Fibroblast of skin of left quadriceps (primary cell): ENCODE measurements around the gene NMNAT2.
"Not testable (repeated sequence)": the region's sequence is repeated elsewhere in the genome, so short reads cannot be mapped to it uniquely, and the experiment has no call there.

Experiments
- DNase-seq, 2 experiments: peaks; one replicate each; pipeline ENCODE4 v3.0.0-alpha.2; 2013; ENCODE audit warnings: low read depth in 2 of 2

The NMNAT2 gene

DNA sequence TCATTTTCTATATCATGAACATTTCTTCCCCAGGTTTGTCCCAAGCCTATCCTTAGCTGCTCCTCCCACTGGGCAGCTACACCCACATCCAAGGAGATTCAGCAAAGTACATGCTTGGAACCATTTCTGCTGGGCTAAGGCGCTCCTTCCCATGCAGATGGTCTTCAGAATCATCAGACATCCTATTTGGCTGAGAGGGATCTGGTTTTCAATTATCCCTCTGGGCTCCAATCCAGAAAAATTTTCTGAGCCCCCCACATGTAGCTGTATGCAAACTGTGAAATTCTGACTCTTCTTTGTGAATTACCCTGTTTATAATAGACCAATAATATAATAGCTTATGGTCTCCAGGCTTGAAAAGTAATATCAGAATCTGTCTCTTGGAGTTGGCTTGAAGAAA, 132.9 kb downstream of the NMNAT2 start:
- DNase-seq, result no peak

DNA sequence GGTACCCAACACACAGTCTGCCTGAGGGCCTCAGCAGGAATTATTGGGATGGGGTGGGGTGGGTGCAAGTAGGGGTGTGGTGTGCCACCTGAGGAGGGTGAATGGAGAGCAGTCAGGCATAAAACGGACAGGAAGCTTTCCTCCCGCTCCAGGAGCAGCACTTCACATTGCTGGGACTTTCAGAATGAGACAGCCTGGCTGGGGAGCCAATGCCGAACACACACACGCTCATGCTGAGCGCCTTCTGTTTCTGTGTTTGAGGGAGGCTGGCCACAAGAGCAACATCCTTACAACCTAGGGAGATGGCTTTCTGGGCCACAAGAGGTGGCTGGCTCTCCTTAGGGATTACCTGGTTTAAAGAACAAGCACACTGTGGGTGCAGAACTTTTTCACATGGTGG, 134.1 kb downstream of the NMNAT2 start:
- no peak for DNase-seq

DNA sequence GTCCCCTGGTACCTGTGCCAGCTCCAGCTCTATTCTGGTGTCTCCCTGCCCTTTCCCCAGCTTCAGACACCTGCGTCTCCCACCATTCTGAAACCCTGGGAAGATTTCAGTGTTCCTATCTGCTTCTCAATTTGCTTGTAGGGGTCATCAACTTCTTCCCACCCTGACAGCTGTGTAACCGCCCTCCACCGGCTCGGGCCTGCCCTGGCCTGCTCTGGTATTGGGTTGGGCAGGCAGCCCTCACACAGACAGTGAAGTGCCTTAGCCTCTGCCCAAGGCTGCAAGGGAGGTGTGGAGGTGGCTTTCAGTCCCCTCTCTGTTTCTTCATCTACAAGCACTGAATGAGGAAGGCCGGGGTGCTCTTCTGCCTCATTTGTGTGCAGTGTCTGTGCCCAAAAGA, 134.9 kb downstream of the NMNAT2 start:
- no peak for DNase-seq

DNA sequence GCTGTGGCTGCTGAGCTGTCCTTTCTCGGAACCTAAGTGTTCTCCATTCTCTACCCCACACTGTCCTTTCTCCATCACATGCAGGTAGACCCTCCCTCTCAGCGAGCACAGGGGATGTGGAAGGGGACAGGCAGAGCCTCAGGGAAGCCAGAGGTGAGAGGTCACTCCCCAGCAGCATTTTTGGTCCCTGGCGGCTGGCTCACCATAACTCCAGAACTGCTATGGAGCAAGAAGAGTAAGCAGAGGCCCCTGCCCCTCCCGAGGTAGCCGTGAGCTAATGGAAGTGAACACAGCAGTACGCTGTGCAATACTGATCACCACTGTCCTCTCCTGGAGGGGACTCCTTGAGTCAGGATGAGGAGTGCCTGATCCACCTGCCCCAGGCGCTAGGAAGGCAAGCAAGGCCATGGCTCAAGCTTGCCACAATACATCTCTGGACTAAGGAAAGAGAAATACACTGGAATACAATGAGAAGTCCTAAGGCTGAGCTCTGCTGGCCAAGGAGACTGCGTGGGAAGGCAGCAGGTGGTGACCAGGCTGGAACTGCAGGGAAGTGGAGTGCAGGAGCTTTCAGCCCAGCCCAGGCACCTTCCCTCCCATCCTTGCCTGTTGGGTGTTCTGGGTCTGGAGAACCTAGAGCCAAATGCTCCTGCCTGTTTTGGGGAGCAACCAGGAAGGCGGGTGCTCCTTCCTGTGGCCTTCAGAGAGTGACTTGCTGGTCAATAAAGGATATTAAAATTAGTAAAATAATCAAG, 135.9 kb downstream of the NMNAT2 start:
- DNase-seq, result no peak

DNA sequence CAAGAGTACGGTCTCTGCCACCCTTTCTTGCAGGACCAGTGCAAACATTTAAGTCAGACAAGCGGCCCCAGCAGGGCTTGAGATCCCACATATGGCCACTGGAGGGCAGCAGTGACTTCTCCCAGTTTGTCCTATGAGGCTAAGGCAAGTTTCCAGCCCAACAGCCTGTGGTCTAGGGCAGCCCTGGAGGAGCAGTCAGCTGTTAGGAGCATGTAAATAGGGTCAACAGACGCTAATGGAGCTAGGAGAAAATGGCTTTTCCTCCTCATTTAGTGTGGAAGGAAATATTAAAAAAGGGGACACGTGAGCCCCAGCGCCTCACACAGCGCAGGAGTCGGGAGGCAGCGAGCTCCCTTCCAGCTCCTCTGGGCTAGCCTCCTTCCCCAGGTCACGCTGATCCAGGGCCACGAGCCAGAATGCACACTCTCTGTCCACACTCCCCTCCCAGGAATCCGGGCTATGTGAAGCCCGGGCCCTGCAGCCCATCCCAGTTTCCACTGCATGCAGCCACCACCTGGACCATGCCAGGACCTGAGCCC, 136.6 kb downstream of the NMNAT2 start:
- DNase-seq, result peak; percentile 78 to 80

DNA sequence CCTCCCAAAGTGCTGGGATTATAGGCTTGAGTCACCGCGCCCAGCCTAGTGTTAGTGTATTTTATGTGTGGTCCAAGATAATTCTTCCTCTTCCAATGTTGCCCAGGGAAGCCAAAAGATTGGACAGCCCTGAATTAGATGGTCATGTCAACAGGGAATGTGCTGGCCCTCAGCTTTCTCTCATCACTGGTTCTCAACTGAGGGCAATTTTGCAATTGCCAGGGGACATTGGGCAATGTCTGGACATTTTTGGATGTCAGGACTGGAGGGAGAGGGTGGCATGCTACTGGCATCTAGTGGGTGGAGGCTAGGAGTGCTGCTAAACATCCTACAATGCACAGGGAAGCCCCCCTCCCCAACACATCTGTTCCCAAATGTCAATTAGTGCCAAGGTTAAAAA, 137.1 kb downstream of the NMNAT2 start:
- no peak for DNase-seq

DNA sequence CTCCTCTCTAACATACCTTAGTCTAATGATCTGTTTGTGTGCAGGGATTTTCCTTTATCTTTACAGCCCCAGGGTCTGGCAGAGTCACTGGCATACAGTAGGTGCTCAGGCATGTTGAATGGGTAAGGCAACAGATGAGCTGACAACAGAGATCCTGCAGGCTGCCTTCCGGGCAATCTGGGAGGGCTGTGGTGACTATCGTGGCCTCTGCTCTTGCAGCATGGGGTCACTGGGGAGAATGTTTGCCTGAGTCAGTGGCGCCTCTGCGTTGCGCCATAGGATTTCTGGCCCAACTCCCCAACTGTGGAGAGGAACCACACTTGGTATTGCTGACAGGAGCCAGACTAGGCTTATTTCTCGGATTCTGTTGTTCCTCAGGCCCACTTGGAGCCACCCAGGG, 138.3 kb downstream of the NMNAT2 start:
- DNase-seq, result peak in 1 of 2 experiments; percentile 49

DNA sequence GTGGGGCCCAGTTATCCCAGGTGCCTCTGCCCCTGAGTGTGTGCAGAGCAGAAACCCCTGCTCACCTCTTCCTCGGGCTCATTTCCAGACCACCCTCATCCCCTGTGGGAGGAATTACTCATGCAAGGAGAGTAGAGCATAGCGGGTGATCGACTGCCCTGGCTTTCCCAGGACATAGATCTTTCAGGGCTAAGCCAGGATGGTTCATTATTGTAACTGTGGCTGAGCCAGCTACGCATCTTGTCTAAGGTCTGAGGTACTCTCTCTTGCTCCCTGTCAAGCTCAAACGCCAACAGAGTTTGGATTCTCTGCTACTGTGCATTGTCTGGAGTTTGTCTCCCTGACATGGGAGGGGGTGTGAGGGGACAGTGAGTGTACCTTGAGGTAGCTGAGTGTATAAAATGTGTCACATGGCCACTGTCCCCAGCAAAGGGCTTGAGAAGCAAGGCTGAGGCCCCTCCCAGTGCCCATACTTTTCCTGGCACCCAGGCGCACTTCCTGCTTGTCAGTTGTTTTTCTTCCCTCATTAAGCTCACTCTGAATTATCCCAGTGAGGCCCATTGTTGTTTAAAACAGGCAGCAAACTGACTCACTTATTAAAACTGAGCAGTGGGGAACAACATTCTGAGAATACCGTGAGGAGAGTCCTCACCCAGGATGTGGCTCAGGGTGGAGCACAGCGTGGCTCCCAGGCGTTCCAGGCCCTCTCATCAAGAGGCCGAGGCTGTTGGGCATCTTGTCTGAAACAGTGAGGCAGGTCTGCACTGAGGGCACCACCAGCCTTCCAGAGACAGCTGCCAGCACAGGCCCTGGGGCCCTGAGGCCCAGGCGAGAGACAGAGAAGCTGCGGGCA, 139.2 kb downstream of the NMNAT2 start:
- peak in 1 of 2 experiments; percentile 33 for DNase-seq

DNA sequence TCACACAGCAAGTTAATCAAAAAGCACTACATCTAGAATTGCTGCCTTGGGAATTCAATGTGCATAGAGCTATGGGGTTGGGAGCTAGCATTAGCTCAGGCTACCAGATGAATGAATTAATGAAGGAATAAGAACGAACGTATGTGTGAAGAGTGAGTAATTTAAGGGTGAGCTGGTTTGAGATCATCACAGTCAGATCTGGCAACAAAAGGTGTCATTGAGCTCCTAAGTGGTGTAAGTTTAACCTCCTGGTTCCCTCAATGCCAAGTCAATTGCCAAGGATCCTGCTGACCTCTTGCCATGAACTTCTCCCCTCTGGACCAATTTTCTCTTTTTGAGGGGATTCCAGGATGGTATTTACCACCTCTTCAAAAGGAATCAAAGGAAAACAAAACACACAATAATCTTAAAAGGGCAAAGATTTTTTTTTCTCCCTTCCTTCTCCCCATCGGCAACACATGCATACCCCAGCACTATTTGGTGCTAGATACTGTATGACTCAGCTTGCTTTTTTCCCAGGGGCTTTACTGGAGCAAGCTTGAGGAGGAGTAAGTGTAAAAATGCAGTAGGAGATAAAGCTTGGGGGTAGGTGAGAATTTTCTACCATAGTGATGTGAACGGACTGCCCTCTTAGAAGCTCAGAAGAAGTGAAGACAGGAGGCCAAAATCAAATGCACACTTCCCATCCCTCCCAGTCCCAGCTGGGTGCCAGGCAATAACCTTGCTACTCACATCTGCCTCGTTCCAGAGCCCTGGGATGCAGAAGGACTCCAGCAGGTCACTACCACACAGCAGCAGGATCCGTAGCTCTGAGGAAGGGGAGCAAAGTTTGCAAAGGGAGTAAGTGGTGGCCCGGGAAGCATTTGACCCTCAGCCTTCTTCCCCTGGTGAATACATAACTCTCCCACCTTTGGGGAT, 140.1 kb downstream of the NMNAT2 start:
- DNase-seq, result peak; percentile 59 to 61

DNA sequence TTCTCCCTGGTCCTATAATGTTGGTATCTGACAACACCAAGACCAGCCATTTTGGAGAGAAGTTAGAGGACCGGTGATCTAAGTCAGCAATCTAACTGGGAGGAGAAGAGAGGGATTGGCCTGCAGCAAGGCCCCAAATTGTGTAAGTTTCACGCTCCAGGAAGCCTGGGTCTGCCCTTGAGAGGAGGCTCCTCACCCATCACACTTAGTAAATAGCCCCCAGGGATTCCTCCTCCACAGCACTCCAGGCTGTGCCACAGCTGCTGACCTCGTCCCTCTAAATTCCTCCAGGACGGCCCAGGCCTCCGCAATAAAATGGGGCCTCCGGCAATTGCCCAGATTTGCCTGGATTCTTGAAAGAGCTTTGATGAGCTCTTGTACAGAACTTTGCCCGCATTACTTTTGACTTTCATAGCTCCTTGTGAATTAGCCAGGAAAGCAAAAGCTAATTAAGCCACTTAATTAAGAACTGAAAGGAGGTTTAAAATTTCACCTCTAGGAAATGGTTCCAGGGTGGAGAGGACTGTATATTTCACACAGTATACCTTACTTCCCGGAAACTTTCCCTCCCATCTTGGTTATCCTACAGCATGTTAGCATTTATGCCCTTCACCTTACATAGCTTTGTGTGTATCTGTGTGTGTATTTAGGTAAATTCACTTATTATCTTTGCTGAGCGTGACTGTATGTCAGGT, 141.6 kb downstream of the NMNAT2 start:
- DNase-seq, result no peak

DNA sequence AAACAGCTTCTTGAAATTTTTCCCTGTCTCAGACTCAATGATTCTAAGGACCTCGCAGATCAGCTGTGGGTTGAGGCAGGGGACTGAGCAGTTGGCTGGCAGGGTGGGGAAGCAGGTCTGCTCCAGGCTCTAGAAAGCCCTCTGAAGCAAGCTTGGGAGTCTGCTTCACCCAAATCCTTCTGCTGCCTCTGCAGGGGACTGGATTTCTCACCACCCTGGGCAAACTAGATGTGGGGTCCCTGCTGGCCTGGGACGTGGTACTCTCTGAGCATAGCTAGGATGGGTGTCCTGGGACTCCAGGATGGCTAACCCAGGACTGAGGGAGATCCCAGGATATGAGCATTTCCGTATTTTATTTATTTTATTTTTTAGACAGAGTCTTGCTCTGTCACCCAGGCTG, 142.9 kb downstream of the NMNAT2 start:
- no peak for DNase-seq

DNA sequence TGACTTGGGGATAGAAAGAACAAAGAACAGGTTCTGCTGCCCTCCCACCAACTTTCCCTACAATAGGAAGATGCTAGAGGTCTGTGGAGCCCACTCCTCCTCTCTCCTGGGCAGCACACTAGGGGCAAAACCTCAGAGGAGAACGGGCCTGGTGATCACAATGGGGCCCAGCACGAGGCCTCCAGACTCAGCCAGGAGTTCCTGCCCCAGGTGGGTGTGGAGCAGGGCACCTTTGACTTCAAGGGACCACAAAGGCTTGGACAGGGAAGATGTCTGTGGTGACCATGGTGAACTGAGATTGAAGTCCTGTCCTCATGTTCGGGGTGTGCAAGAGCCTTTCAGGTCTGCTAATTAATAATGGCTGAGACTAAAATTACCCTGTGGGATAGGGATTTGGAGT, 143.3 kb downstream of the NMNAT2 start:
- no peak for DNase-seq

DNA sequence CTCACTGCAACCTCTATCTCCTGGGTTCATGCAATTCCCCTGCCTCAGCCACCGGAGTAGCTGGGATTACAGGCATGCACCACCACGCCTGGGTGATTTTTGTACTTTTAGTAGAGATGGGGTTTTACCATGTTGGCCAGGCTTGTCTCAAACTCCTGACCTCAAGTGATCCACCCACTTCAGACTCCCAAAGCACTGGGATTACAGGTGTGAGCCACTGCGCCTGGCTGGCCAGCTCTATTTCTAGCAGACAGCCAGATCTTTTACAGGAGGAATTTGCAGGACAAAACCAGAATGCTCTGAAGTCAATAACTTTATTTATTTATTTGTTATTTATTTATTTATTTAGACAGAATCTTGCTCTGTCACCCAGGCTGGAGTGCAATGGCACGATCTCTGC, 144.2 kb downstream of the NMNAT2 start:
- DNase-seq, result not testable (repeated sequence)

DNA sequence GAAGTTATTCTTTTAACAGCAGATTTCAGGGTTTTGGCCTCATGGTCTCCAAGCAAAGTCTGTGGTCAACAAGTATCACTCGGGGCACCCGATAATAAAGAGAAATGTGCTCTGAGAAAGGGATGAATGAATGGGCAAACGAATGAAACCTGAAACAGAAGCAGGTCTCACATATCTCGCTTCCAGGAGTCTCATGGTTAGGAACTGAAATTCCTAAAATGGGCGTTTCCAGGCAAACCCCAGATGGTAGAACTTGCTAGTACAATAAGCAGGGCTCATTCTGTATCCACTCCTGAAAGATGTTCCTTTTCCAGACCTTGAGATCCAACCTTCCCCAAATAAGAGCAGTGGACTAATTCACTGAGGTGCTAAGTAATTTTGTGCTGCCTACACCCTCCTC, 144.9 kb downstream of the NMNAT2 start:
- no peak for DNase-seq

DNA sequence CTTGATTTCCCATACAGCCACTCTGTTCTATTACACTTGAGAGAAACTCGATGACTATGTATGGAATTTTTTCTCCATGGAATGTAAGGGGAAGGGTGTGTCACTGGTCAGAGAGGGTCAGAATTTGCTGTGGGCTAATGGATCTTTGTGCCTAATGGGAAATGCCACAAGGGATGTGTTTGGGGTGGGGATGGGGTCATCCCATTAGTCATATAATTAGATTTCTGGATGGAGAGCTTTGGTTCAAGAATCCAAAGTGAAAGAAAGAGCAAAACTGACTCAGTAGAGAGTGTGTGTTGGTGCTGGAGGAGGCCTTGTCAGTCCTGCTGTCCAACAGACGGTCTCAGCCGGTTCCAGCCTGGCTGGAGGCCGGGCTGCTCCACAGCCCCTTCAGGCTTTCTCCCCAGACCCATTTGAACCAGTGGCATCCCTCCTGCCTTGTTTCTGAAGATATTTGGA, 145.8 kb downstream of the NMNAT2 start:
- DNase-seq, result peak in 1 of 2 experiments; percentile 46

DNA sequence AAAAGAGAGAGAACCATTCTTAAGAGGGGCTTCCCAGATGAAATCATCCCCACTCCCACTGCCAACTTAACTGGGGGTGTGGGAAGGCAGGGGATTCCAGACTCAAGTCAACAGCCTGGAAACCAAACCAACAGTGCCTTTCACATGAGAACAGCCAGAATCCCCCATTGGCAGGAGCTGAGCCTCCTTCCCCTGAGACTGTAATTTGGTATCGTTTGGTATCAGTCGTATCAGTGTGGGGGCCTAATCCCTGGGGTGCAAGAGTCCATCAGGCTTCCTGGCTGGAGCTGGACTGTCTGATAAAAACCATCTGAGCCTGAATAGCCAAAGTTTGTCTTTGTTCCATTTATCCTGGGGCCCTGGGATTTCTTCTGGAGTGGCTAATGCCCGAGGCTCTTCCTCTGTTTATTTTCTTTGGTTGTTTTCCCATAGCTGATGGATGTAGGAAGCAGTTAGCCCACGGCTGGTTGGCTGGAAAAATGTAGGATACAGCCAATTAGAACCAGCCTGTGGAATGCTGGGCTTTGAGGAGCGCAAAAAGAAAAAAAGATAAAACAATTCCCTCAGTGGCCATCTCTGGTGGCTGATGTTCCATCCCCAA, 147.5 kb downstream of the NMNAT2 start:
- DNase-seq, result peak; percentile 75 to 77

DNA sequence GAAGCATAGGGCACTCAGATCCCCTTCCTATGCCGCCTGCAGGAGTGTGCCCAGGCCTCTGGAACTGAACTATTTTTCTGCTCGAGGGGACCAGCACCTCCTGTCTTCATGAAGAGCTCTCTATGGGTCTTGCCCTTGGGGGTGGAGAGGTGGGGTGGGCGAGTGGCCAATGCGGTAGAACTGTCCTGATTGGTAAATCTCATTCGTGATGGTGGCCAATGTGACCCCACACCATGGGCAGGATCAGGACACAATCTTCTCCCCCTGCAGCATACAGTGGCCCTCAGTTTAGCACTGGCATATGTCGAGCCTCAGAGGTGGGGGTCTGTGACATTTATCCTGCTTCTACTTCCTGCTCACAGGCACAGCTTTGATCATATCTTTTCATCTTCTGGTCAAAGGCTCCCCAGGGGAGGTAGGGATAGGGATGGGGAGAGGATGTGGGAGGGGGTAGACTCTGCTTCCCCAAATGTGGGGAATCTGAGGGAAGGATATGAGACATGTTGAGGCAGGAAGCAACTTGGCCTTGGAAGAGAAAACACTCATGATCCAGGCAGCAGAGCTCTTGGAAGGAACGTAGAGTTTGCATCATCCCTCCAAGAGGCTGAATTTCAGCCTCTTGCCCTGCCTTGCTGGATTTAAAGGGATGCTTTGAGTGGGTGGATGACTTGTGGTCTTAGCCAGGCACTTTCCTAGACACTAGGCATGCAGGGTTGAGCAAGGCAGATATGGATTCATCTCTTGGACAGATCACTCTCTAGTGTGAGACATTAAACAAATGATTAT, 150.3 kb downstream of the NMNAT2 start:
- peak; percentile 78 to 81 for DNase-seq

DNA sequence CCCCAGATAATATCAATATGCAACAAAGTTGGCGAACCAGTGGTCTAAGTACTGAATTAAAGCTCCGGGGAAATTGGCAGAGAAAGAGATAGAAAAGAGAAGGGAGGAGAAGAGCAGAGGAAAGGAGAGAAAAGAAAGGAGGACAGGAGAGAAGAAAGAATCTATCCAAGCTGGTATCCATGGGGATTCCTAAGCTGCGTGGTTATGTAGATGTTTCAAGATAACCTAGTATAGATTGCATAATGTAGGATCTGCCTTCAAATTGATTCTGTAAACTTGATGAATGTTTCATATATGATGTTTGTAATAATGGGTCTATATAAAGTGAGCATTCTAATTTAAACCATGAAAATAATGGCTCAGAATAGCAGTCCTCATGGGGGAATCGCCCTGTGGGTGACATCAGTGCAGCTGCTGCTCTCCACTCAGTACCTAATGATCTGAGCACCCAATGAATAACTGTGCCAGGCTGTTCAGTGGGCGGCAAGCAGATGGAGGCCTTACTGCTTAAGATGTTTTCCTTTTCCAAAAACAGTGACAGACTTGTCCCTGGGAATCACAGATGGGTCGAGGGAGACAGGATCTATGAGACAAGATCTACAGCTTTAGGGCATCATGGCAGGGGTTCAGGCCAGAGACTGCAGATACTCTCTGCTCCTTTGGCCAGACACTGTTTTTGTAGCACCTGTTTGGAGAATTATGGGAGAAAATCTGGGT, 154.1 kb downstream of the NMNAT2 start:
- DNase-seq, result no peak

DNA sequence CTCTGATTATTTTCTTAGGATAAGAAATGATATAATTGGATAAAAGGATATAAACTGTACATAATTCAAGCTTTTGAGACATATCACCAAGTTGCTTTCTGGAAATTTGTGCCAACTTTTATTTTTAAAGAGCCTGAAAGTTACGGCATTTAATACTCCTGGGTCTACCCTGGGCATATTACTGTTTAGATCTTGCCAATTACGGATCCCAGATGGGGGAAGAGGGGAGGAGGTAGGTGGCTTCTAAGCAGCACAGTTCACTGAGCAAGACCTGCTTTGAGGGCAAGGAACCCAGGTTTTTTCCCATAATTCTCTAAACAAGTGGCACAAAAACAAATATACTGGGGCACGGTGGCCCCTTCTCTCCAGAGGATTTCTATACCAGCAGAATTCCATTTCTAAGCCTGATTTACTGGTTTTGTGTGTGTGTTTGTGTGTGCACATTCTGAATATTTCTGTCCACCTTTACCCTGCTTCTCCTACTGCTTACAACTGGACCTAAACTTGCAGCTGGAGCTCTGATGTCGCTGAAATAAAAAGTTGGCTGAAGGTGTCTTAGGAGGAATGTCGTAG, 155.5 kb downstream of the NMNAT2 start:
- no peak for DNase-seq
